ENCODE measurements around the gene DUS4L.

DNA sequence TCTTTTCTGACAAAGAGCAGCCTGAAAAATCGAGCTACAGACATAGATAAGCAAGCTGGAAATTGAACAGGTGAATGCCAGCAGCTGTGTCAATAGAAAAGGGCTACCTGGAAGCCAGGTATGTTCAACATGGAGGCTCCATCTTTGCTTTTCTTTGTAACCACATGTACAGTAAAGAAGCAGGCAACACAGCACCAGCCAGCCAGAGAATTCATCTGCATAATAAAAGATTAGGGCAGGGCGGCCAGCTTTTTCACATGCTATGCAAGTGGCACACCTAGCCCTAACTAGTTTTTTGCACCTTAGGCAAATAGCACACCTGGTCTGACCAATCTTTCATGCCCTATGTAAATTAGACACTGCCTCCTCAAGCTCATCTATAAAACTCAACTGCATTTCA lies 25.8 kb upstream of the DUS4L start:
- TF ChIP-seq, protein P1, sequence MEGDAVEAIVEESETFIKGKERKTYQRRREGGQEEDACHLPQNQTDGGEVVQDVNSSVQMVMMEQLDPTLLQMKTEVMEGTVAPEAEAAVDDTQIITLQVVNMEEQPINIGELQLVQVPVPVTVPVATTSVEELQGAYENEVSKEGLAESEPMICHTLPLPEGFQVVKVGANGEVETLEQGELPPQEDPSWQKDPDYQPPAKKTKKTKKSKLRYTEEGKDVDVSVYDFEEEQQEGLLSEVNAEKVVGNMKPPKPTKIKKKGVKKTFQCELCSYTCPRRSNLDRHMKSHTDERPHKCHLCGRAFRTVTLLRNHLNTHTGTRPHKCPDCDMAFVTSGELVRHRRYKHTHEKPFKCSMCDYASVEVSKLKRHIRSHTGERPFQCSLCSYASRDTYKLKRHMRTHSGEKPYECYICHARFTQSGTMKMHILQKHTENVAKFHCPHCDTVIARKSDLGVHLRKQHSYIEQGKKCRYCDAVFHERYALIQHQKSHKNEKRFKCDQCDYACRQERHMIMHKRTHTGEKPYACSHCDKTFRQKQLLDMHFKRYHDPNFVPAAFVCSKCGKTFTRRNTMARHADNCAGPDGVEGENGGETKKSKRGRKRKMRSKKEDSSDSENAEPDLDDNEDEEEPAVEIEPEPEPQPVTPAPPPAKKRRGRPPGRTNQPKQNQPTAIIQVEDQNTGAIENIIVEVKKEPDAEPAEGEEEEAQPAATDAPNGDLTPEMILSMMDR (IDR thresholded peaks at IDR 0.05), result no peak
- TF ChIP-seq POLR2A (IDR thresholded peaks at IDR 0.05), result no peak

All from adrenal gland (tissue), 5 donors.